GM21381 (cell line): ENCODE data around the gene CPA3.

ENCODE experiments used
- ATAC-seq: cut with Tn5 transposase; IDR thresholded peaks from one replicate; pipeline ENCODE4 v1.9.1; 2021; ENCODE audit warnings: mild to moderate bottlenecking, moderate library complexity; ENCODE audit not compliant: unreplicated experiment

CPA3 gene

GRCh38 chr3:148911592-148911991 lies 46.5 kb downstream of the CPA3 start:
- no peak for ATAC-seq

GRCh38 chr3:148914936-148915690 lies 50.0 kb downstream of the CPA3 start:
- no peak for ATAC-seq

- no peak for ATAC-seq
These were observed 51.0 kb downstream of the CPA3 start for GRCh38 chr3:148916132-148916531.

GRCh38 chr3:148922467-148922866 lies 57.4 kb downstream of the CPA3 start:
- no peak for ATAC-seq

- no peak for ATAC-seq
These were observed 58.5 kb downstream of the CPA3 start for GRCh38 chr3:148923592-148923991.

DNA sequence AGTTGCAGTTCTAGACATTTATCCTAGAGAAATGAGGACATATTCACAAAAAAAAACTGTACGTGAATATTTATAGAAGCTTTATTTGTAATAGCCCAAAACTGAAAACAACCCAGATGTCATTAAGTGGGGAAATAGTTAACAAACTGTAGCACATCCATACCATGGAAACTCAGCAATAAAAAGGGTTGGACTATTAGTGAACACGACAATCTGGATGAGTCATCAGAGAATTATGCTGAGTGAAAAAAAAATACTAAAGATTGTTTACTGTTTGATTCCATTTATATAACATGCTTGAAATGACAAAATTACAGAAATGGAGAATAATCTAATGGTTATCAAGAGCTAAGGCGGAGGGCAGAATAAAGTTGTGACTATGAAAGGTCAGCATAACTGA lies 59.5 kb downstream of the CPA3 start:
- no peak for ATAC-seq

- ATAC-seq: no peak
These were observed 60.7 kb downstream of the CPA3 start for GRCh38 chr3:148925845-148926244.

- ATAC-seq: no peak
These were observed 65.7 kb downstream of the CPA3 start for GRCh38 chr3:148930752-148931151.

DNA sequence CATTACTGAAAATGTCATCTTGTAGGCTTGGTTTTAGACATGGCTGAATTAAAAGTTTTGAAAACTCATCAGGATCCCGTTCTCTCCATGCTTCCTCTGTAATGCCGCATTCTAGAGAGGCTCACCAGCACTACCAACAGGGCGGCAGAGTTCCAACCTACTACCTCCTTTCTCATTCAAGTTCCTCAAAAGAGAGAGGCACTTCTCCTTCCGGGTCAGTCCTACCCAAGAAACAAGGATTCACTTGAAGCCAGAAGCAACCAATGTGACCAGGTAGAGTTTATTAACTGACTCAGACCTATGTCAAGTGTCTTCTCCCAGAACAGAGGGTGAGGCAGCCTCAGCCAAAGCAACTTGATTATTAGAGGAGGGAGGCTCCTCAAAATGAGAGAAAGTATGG lies 66.5 kb downstream of the CPA3 start:
- ATAC-seq: no peak

- ATAC-seq: no peak
These were observed 67.9 kb downstream of the CPA3 start for GRCh38 chr3:148932972-148933371.

GRCh38 chr3:148937467-148938255 lies 72.6 kb downstream of the CPA3 start:
- no peak for ATAC-seq

DNA sequence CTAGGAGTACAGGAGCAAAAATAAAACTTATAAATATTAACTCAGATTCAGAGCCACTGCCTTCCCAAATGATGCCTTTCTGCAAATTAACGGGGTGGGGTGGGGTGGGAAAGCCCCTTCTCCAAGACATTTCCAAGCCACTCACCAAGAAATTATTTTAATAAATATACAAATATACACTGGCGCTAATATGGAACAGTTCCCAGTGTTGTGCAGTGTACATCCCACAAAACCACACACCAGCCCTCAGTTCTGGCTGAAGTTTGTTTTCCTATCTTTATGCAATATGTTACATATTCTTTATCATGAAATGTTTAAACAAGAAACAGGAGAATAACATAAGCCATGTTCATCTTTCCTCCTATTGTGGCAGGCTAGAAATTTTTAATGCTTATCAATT lies 73.2 kb downstream of the CPA3 start:
- no peak for ATAC-seq

GRCh38 chr3:148938936-148939335 lies 73.8 kb downstream of the CPA3 start:
- no peak for ATAC-seq

- ATAC-seq: no peak
These were observed 75.9 kb downstream of the CPA3 start for GRCh38 chr3:148940983-148941382.

DNA sequence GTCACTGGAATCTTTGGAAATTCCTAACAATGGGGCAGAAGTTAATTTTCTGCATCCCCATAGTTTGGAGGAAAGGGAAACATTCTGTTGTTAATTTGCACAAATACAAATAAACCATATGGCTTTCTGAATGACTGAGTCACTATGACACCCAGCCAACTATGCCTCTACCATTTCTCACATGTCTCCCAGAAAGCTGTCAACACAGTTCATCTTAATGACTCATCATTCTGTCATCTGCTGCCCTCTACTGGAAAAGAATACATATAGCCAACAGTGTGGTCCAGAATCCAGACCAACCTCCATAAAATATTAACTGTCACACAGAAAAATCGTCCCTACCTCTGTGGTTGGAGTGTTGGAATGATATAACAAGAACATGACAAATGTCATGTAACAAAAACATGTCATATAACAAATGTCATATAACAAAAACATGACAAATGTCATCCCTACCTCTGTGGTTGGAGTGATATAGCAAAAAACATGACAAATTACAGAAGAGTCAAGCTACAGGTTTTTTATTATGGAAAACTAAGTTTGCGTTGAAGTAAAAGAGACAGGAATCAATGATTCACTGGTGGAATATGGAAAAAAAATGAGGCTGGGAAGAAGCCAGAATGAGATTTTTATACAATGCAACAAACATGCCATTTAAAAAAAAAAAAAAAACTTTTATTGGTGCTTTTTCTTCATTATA lies 78.6 kb downstream of the CPA3 start:
- ATAC-seq: peak; percentile 98

- no peak for ATAC-seq
These were observed 80.0 kb downstream of the CPA3 start for GRCh38 chr3:148945116-148945515.
